ENCODE results near the gene CRTC1.
A peak's percentile ranks its signal among the peaks of the same experiment; 100 is the strongest.

CRTC1 gene

DNA sequence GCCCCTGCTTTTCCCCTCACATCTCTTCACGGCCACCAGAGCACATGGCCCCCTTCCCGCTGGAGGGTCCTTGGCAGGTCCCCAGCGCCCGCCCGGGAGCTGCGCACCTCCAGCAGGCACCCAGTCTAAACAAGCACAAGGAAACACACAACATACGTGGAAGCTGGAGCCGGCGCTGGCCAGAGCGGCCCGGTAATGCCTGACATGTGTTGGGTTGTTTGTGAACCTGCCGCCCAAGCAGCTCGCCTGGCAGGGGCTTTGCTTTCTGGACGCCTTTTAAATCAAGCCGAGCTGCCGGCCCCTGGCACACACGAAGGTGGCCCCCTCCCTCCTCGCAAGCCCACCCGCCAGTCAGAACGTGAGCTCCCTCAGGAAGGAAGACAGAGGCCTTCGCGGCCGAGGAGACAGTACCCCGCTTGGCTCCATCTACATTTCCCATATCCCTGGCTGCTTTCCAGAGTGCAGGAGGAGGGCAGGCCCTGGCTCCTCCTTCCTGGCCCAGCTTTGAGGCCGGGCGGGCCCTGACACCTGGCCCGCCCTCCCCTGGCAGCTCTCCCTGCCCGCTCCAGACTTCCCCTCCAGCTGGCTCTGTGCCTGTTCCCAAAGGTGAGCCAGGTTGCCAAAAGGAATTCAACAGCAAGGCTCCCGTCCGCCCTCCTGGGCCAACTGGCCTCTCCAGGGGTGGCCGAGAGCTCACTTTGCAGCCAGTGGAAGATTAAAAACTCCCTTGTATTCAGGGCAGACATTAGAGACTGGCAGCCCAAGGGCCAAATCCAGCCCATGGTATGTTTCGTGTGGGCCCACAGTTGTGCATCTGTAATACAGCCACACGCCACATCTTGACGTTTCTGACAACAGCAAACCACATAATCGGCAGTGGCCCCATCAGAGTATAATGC lies 78.9 kb downstream of the CRTC1 start:
- H3K27me3 ChIP-seq (ENCODE audit: control insufficient read depth, insufficient read depth, low read length) = no peaks in the 10 kb centered on the region
- H3K36me3 ChIP-seq (ENCODE audit: control insufficient read depth, insufficient read depth, low read length) = no peaks in the 10 kb centered on the region
- H3K4me1 ChIP-seq = peaks cover 39% of the 10 kb centered on the region
- TF ChIP-seq, protein P1, sequence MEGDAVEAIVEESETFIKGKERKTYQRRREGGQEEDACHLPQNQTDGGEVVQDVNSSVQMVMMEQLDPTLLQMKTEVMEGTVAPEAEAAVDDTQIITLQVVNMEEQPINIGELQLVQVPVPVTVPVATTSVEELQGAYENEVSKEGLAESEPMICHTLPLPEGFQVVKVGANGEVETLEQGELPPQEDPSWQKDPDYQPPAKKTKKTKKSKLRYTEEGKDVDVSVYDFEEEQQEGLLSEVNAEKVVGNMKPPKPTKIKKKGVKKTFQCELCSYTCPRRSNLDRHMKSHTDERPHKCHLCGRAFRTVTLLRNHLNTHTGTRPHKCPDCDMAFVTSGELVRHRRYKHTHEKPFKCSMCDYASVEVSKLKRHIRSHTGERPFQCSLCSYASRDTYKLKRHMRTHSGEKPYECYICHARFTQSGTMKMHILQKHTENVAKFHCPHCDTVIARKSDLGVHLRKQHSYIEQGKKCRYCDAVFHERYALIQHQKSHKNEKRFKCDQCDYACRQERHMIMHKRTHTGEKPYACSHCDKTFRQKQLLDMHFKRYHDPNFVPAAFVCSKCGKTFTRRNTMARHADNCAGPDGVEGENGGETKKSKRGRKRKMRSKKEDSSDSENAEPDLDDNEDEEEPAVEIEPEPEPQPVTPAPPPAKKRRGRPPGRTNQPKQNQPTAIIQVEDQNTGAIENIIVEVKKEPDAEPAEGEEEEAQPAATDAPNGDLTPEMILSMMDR (IDR thresholded peaks at IDR 0.05) = no peak
- H3K4me3 ChIP-seq (ENCODE audit: low read depth, low read length) = peak overlapping the region; percentile 33
- no peaks in the 10 kb centered on the region for H3K9me3 ChIP-seq (ENCODE audit: control insufficient read depth, low read length)
- H3K9ac ChIP-seq = no peak overlapping the region
- H3K27ac ChIP-seq = peak overlapping the region; percentile 97
- peak overlapping the region; percentile 54 for H3K4me2 ChIP-seq (ENCODE audit: low read length)
- peak overlapping the region; percentile 53 for H2AFZ ChIP-seq
- no peaks in the 10 kb centered on the region for H3K79me2 ChIP-seq

DNA sequence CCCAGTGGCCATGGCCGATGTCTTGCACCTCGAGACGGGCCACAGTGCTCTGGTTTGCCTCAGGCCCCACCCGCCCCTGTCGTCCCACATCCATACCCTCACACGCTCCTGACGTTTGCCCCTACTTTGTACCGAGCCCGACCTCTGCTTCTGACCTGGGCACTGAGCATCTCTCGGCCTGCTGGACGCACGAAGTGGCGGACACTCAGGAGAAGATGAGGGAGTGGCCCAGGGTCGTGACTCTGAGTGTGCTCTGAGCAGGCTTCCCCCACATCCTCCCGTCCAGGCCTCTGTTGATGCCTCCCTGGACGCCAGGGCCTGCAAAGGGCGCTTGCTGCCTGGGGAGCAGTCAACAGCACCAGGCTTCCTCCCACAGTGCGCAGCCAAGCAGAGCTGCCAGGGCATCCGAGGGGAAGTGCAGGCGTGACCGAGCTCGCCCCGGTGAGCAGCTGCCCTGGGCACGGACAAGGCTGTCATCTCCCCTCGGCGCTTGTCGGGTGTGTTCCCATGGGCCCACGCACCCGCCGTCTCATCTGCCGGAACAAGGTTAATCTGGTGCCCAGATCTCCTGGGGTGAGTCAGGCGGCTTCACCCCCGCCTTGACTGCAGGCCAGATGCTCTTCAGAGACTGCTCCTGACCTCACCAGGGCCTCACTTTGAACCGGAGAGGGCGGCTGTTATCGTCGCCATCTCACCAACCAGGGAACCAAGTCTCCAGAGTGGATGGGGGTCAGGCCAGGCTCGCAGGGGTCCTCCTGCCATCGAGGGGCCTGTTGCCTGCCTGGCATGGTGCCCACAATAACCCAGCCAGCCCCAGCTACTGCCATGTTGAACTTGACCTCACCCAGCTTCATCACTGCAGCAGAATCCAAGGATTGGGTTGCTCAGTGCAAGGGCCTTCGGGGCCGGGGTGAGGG lies 80.5 kb downstream of the CRTC1 start:
- TF ChIP-seq, protein P1 (IDR thresholded peaks at IDR 0.05) = peak; percentile 7
- no peak overlapping the region for H3K9ac ChIP-seq
- H3K4me2 ChIP-seq (ENCODE audit: low read length) = peak overlapping the region; percentile 54
- no peaks in the 10 kb centered on the region for H3K9me3 ChIP-seq (ENCODE audit: control insufficient read depth, low read length)
- H3K4me1 ChIP-seq = peaks cover 43% of the 10 kb centered on the region
- H3K79me2 ChIP-seq = no peaks in the 10 kb centered on the region
- H2AFZ ChIP-seq = peak overlapping the region; percentile 73
- peak overlapping the region; percentile 27 for H3K4me3 ChIP-seq (ENCODE audit: low read depth, low read length)
- peak overlapping the region; percentile 97 for H3K27ac ChIP-seq
- no peaks in the 10 kb centered on the region for H3K36me3 ChIP-seq (ENCODE audit: control insufficient read depth, insufficient read depth, low read length)
- no peaks in the 10 kb centered on the region for H3K27me3 ChIP-seq (ENCODE audit: control insufficient read depth, insufficient read depth, low read length)

DNA sequence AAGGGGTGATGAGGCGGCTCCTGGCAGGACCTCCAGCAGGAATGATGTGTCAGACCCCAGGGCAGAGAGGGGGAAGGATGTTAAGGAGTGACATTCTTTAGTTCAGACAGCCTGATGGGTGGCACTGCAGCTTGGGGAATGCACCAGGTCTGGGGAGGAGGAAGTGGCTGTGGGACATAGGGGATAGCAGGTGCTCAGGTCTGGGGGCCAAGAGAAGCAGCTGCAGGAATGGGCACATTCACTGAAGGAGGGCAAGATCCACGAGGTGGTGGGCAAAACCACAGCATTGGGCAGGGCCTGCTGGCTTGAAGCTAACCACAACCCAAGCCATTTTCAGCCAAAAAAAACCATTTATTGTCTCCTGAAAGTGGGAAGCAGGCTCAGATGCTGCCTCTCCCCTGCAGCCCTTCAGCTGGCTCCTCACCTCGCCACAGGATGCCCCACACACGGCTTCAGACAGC lies 81.1 kb downstream of the CRTC1 start:
- H3K4me1 ChIP-seq = peaks cover 43% of the 10 kb centered on the region
- TF ChIP-seq, protein P1 (IDR thresholded peaks at IDR 0.05) = no peak
- peak overlapping the region; percentile 97 for H3K27ac ChIP-seq
- H3K4me3 ChIP-seq (ENCODE audit: low read depth, low read length) = peak overlapping the region; percentile 27
- no peak overlapping the region for H3K9ac ChIP-seq
- no peaks in the 10 kb centered on the region for H3K27me3 ChIP-seq (ENCODE audit: control insufficient read depth, insufficient read depth, low read length)
- no peaks in the 10 kb centered on the region for H3K79me2 ChIP-seq
- no peaks in the 10 kb centered on the region for H3K36me3 ChIP-seq (ENCODE audit: control insufficient read depth, insufficient read depth, low read length)
- H3K9me3 ChIP-seq (ENCODE audit: control insufficient read depth, low read length) = no peaks in the 10 kb centered on the region
- H2AFZ ChIP-seq = peak overlapping the region; percentile 73
- peak overlapping the region; percentile 54 for H3K4me2 ChIP-seq (ENCODE audit: low read length)

DNA sequence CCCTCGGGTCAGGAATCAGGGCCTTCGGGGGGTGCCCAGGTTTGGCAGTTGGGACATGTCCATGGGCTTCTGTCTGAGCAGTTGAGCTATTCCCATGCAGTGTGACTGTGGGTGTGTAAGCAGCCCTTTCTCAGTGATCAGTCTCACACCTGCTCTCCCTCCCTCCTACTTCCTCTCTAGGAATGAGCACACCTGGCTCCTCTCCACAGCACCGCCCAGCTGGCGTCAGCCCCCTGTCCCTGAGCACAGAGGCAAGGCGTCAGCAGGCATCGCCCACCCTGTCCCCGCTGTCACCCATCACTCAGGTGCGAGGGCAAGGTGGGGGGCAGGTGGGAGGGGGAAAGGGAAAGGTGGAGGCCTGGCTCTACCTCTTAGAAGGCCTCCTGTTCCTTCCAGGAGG lies 81.7 kb downstream of the CRTC1 start:
- TF ChIP-seq, protein P1 (IDR thresholded peaks at IDR 0.05) = no peak
- Histone ChIP-seq H3K9me3 (ENCODE audit: control insufficient read depth, low read length) (no peaks in the 10 kb centered on the region), H3K27ac (peak overlapping the region; percentile 97), H3K4me1 (peaks cover 43% of the 10 kb centered on the region), H3K36me3 (ENCODE audit: control insufficient read depth, insufficient read depth, low read length) (no peaks in the 10 kb centered on the region), H3K4me2 (ENCODE audit: low read length) (peak overlapping the region; percentile 20), H3K27me3 (ENCODE audit: control insufficient read depth, insufficient read depth, low read length) (no peaks in the 10 kb centered on the region), H3K9ac (no peak overlapping the region), H2AFZ (no peak overlapping the region), H3K4me3 (ENCODE audit: low read depth, low read length) (no peak overlapping the region), H3K79me2 (no peaks in the 10 kb centered on the region)
